RWPE2 (cell line): Measurements from ENCODE around the gene SGPL1.

Experiments
- ATAC-seq: fragments of 200-7000 bp; cut with Tn5 transposase; 3 replicates; pipeline ENCODE4 v1.9.1; 2021; ENCODE audit warnings: low read depth
- DNase-seq: peaks from one replicate; pipeline ENCODE4 v3.0.0-alpha.2; 2020; ENCODE audit warnings: low spot score
- H3K27ac ChIP-seq: fragments of 450-650 bp; 2 replicates; pipeline ENCODE4 v1.5.1; 2017; ENCODE audit warnings: mild to moderate bottlenecking; ENCODE audit not compliant: poor library complexity, severe bottlenecking
- H3K27me3 ChIP-seq: fragments of 250-450 bp; sonication (Bioruptor Pico); 2 replicates; pipeline ENCODE4 v1.5.1; 2021; ENCODE audit warnings: mild to moderate bottlenecking, moderate library complexity; ENCODE audit not compliant: insufficient read depth, poor library complexity, severe bottlenecking
- H3K36me3 ChIP-seq: fragments of 250-450 bp; sonication (Bioruptor Pico); 2 replicates; pipeline ENCODE4 v1.5.1; 2020; ENCODE audit warnings: low read depth, mild to moderate bottlenecking, moderate library complexity
- H3K4me1 ChIP-seq: fragments of 250-450 bp; sonication (Bioruptor Pico); 2 replicates; pipeline ENCODE4 v1.5.1; 2021; ENCODE audit warnings: mild to moderate bottlenecking, moderate library complexity; ENCODE audit not compliant: insufficient read depth, poor library complexity, severe bottlenecking
- H3K4me3 ChIP-seq: fragments of 250-450 bp; sonication (Bioruptor Pico); 2 replicates; pipeline ENCODE4 v1.5.1; 2021; ENCODE audit warnings: mild to moderate bottlenecking, moderate library complexity; ENCODE audit not compliant: severe bottlenecking
- H3K9me3 ChIP-seq: fragments of 250-450 bp; sonication (Bioruptor Pico); 2 replicates; pipeline ENCODE4 v1.5.1; 2021; ENCODE audit warnings: mild to moderate bottlenecking, moderate library complexity; ENCODE audit not compliant: severe bottlenecking
- CTCF ChIP-seq: fragments of 450-650 bp; IDR thresholded peaks from one replicate; pipeline ENCODE4 v1.5.1; 2017; ENCODE audit warnings: mild to moderate bottlenecking, moderate library complexity; ENCODE audit not compliant: poor library complexity, severe bottlenecking

Gene SGPL1

GRCh38 chr10:70774810-70775678 lies 40.7 kb upstream of the SGPL1 start:
- Histone ChIP-seq H3K9me3 (no peaks in the 10 kb centered on the region), H3K36me3 (no peaks in the 10 kb centered on the region), H3K4me3 (no peak overlapping the region), H3K4me1 (no peaks in the 10 kb centered on the region), H3K27me3 (no peaks in the 10 kb centered on the region), H3K27ac (no peak overlapping the region)
- ATAC-seq (peak; percentile 64), DNase-seq (no peak)
- no peak for TF ChIP-seq CTCF

DNA sequence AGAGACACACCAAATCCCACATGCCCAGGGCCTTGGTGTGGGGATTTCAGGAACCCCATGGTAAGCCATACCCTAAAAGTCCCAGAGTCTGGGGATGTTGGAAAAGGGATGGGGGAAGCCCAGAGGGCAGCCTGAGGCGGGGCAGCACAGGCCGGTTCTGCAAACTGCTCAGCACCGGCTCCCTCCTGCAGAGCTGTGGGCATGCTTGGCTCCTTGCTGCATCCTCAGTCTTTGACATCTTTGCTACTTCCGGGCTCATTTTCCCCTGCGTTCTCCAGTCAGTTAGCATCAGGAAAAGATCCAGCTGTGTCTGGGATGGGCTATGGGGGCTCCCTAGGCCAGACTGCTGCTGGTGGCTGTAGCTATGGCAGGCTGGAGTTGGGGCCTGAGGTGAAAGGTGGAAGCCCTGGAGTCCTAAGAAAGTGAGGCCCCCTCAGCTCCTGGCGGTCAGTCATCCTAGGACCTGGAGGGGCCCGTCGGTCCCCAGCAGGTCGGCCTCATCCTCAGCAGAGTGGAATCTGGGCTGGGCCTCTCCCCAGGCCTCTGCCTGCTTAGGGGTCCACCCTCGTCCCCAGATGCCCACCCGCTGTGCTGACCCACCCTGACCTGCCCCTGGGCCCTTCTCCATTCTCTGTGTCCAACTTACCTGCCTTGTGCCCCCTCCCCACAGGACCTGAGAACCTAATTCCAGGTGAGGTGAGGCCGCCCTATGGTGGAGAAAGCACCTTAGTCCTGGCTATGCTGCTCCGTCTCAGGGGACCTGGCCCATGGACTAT lies 39.9 kb upstream of the SGPL1 start:
- H3K9me3 ChIP-seq = no peaks in the 10 kb centered on the region
- no peaks in the 10 kb centered on the region for H3K27me3 ChIP-seq
- no peaks in the 10 kb centered on the region for H3K4me1 ChIP-seq
- ATAC-seq (no peak), DNase-seq (no peak)
- TF ChIP-seq CTCF = no peak
- H3K4me3 ChIP-seq = no peak overlapping the region
- H3K27ac ChIP-seq = no peak overlapping the region
- H3K36me3 ChIP-seq = no peaks in the 10 kb centered on the region

GRCh38 chr10:70776455-70777005 lies 39.2 kb upstream of the SGPL1 start:
- no peak for ATAC-seq
- Histone ChIP-seq H3K4me3 (no peak overlapping the region), H3K9me3 (no peaks in the 10 kb centered on the region), H3K27me3 (no peaks in the 10 kb centered on the region), H3K4me1 (no peaks in the 10 kb centered on the region), H3K36me3 (no peaks in the 10 kb centered on the region), H3K27ac (no peak overlapping the region)
- no peak for TF ChIP-seq CTCF
- no peak for DNase-seq

- H3K27ac ChIP-seq = no peak overlapping the region
- no peak overlapping the region for H3K4me3 ChIP-seq
- ATAC-seq (no peak), DNase-seq (no peak)
- no peaks in the 10 kb centered on the region for H3K9me3 ChIP-seq
- TF ChIP-seq CTCF = no peak
- no peaks in the 10 kb centered on the region for H3K4me1 ChIP-seq
- H3K36me3 ChIP-seq = no peaks in the 10 kb centered on the region
- no peaks in the 10 kb centered on the region for H3K27me3 ChIP-seq
Measured at GRCh38 chr10:70777063-70777875, 38.5 kb upstream of the SGPL1 start.
